GM18526 (cell line): ENCODE measurements around the gene RIMKLA.

Experiments used
- POLR2A ChIP-seq: IDR thresholded peaks from 3 replicates; pipeline ENCODE4 v1.6.1; 2011; ENCODE audit not compliant: insufficient read length; ENCODE audit errors: extremely low read depth

The RIMKLA gene

DNA sequence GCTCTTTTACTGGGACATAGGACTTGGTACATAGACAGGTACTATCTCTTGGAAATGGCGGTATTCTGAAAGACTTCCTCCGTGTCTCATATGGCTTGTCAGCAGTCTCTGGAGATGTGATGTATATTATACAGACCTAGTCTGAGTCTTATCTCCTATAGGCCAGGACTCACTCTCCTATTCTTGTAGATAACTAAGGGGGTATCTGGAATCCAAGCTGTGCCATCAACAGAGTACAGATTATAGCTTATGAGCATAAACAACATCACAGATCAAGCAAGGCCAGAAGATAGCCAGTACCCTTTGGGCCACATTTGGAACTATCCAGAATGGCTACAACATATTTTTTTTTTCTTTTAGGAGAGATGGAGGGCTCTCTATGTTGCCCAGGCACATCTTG, 16.1 kb upstream of the RIMKLA start:
- no peak for TF ChIP-seq POLR2A

GRCh38 chr1:42365118-42365517, 15.5 kb upstream of the RIMKLA start:
- TF ChIP-seq POLR2A: no peak

GRCh38 chr1:42368096-42368795, 12.3 kb upstream of the RIMKLA start:
- TF ChIP-seq POLR2A: no peak

GRCh38 chr1:42369471-42369870, 11.1 kb upstream of the RIMKLA start:
- TF ChIP-seq POLR2A: no peak

DNA sequence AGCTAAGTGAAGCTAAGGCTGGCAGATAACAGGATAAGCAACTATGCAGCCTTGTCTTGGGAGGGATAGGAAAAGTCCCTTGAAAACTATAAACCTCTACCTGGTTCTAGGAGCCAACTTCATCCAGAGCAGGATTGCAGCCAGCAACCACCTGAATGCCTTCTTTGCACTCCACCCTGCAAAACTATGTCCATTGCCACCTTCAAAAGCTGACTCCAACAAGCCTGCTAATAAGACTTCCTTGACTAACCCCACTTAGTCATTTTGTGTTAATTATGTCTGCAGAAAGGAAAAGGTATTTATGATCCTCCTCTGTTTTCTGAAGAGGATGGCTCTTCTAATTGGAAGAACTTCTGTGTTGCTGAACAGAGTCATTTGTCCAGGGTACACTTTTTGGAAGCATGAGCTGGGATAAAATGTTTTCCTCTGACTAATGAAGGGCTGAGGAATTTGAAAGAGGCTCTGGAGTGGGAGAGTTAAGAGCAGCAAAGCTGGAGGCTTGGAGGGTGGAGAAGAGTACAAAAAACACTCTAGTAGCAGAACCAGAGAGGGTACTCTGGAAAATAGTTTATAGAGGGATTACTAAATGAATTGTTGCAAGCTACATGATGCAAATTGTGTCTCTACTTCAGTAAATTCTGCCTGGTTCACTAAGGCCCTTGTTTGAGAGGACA, 9.6 kb upstream of the RIMKLA start:
- no peak for TF ChIP-seq POLR2A

DNA sequence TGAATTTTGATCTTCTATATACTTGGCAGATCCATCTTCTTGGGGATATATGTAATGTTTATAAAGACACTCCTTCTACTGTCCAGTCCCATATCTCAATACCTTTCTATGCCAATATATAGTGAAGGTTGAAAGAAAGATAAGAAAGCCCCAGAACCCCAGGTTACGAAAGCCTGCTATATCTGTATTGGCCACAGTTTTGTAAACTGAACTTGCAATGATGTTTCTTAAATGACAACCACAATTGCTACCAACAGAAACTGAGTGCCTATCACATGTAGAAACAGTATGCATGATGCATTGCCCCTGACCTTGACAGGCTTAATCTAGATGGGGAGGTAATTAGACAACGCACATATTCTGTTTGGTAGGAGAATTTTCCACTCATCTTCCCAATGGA, 7.8 kb upstream of the RIMKLA start:
- TF ChIP-seq POLR2A: no peak

DNA sequence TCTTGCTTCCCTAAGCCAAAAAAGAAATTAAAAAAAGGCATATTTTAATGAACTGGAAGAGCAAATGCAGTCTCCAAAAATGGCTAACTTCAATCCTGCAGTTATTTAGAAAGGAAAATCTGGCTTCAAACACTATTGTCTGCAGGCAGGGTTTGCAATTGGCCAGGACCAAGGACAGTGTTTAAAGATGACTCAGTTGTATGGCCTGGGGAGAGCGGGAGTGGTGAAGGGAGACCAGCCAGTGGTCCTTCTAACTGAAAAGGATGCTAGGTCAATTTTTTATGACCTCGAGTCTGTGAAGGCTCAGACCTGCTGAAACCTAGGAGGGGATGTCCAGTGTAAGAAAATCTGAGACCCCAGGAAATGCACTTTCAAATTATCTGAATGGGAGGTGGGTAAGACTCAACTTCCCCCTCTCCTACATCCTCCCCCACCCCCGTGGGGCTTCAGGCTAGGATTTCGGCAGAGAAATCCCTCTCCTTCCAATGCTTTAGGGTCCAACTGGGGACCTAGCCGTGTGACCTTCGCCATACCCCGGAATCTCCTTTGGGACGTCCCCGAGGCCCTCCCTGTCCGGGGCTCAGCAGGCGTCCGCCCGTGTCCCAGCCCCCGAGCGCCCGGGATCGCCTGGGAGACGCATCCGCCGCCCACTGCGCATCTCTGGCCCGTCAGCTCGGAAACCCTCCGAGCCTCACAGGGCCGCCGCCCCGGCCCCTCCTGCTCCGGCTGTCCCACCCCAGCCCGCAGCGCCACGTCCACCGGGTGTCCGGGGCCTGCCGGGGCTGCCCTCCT, 602 bp upstream of the RIMKLA start:
- TF ChIP-seq POLR2A: no peak

GRCh38 chr1:42381280-42381673, 685 bp downstream of the RIMKLA start:
- TF ChIP-seq POLR2A: no peak

DNA sequence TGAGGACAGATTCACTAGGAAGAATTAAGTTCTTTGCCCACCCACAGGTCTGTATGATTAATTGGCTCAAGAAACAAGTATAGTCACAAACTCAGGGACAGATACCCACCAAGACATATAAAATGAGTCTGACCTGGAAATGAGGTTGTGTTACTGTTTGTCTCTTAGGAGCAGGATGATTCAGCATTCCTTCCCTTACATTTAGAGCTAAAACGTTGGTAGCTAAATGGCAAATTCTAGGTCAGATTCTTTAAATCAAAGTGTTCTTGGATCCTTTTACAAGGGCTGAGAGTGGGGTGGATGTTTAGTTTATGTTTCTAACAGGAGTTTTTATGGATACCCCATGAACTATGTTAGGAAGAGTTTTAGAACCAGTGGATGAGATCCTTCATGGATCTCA, 4.7 kb downstream of the RIMKLA start:
- no peak for TF ChIP-seq POLR2A

DNA sequence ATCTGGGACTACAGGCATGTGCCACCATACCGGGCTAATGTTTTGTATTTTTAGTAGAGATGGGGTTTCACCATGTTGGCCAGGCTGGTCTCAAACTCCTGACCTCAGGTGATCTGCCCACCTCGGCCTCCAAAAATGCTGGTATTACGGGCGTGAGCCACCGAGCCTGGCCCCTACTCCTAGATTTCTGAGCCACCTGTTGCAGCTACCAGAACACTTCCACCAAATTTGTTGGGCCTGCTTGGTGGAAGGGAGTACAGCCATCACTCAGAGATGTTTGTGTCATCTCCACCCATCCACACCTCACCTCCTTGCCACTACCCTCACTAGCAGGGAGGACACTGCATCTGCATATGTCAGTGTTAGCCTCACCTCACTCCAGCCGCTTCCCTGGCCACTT, 5.5 kb downstream of the RIMKLA start:
- no peak for TF ChIP-seq POLR2A

GRCh38 chr1:42392255-42392654, 11.7 kb downstream of the RIMKLA start:
- TF ChIP-seq POLR2A: no peak

- TF ChIP-seq POLR2A: no peak
Measured at GRCh38 chr1:42392967-42393848, 12.6 kb downstream of the RIMKLA start.

GRCh38 chr1:42399315-42400100, 18.9 kb downstream of the RIMKLA start:
- TF ChIP-seq POLR2A: no peak

DNA sequence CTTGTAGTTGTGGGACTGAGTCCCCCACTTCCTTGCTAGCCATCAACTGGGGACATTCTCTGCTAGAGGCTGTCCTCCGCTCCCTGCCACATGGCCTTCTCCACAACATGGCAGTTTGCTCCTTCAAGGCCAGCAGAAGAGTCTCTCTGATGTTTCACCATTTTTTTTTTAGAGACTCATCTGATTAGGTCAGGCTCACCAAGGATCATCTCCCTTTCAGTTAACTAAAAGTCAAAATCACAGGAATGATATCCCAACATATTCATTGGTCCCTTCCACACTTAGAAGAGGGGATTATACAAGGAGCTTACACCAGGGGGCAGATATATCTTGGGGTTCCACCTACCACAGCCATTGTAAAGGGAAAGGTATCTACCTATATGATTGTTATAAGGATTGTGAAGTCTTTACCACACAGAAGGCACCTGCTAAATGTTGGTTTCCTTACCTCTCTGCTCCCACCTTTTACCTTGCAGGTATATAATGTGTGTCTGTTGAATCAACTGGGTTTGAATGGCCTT, 23.3 kb downstream of the RIMKLA start:
- TF ChIP-seq POLR2A: no peak
